Right cardiac atrium (tissue), 5 donors: ENCODE data around the gene ANKFY1. TPM values are rescaled to one million over a fixed set of nuclear protein-coding genes. Genes with fewer than 3 reads are reported as not detected.

Experiments
- ATAC-seq, 2 donors: fragments of 200-7000 bp; cut with Tn5 transposase; one replicate each; pipeline versions ENCODE4 v1.8.0 to v1.9.1; 2020; ENCODE audit warnings: moderate library complexity in 2 of 2, mild to moderate bottlenecking in 1 of 2
- DNase-seq, 3 donors: peaks; one replicate each; pipeline ENCODE4 v3.0.0-alpha.2; 2020
- H3K27ac ChIP-seq: one replicate; pipeline ENCODE4 v1.5.1; 2013; ENCODE audit warnings: mild to moderate bottlenecking, low read length, control low read depth, moderate library complexity
- H3K27me3 ChIP-seq: one replicate; pipeline ENCODE4 v1.6.1; 2013; ENCODE audit not compliant: control insufficient read depth, insufficient read depth
- H3K4me1 ChIP-seq: one replicate; pipeline ENCODE4 v1.6.1; 2013; ENCODE audit warnings: low read length; ENCODE audit not compliant: control insufficient read depth, insufficient read depth
- H3K4me3 ChIP-seq: one replicate; pipeline ENCODE4 v1.5.1; 2013; ENCODE audit warnings: low read length, control low read depth
- H3K9me3 ChIP-seq: one replicate; pipeline ENCODE4 v1.6.1; 2013; ENCODE audit warnings: low read length; ENCODE audit not compliant: control insufficient read depth
- WGBS: extraction: QIAGEN DNeasy Blood & Tissue Kit; methylation state at CpG from one replicate; pipeline ENCODE4 v1.1.7; 2013; 5-methylcytosine and 5-hydroxymethylcytosine counted together
- intact Hi-C, 4 donors: fragments of 100-400 bp; cut with DNase I; formaldehyde crosslinking; loops; one replicate each; pipeline versions ENCODE4 v1.11.0 to v1.14.0; 2022 to 2023
- polyA plus RNA-seq: library from polyadenylated mRNA; stranded (reverse); fragments of 200-250 nt; gene quantifications from one replicate; pipeline ENCODE4 v1.2.3, GENCODE V29; 2013
- total RNA-seq, 4 donors: library from RNA; stranded (reverse); fragmentation: NEBNext Ultra II Directional; extraction: Animal tissue kit (Norgen Biotek cat#: 25700); gene quantifications; one replicate each; pipeline ENCODE4 v1.2.1, GENCODE V29; 2021
- donor health status: healthy with polysubstance abuse.
- donor health status: DM: no; HTN: yes; CAD: no.
- donor health status: DM: no; HTN: no; CAD: no.
- donor health status: DM: no; HTN: yes; CAD: no; lungs with severe emphysema.
- donor health status: DM: yes; HTN: yes; CAD: no.

Gene ANKFY1
- total and polyA plus RNA-seq, 5 donors: 8.6 to 27.1 (median 24.5) TPM

GRCh38 chr17:4155980-4156620 is 107.7 kb downstream of the ANKFY1 start:
- Histone ChIP-seq H3K27ac (no peak overlapping the region), H3K4me1 (no peaks in the 10 kb centered on the region), H3K27me3 (no peaks in the 10 kb centered on the region), H3K4me3 (no peak overlapping the region), H3K9me3 (no peaks in the 10 kb centered on the region)
- ATAC-seq (no peak), DNase-seq (peak in 2 of 3 donors; percentile 3 to 45)
- WGBS: 93% methylated on average over 10 of the region's 10 CpGs
- intact Hi-C loops: no loop called here

GRCh38 chr17:4154201-4154600 is 109.6 kb downstream of the ANKFY1 start:
- Histone ChIP-seq H3K4me1 (no peaks in the 10 kb centered on the region), H3K27ac (no peak overlapping the region), H3K4me3 (no peak overlapping the region), H3K27me3 (no peaks in the 10 kb centered on the region), H3K9me3 (no peaks in the 10 kb centered on the region)
- intact Hi-C loops: no loop called here
- WGBS: 93% methylated on average over 3 of the region's 3 CpGs
- no peak for DNase-seq
- ATAC-seq: no peak

- H3K4me3 ChIP-seq: no peak overlapping the region
- DNase-seq: no peak
- 66% methylated on average over 3 of the region's 3 CpGs for WGBS
- no peaks in the 10 kb centered on the region for H3K4me1 ChIP-seq
- no peak overlapping the region for H3K27ac ChIP-seq
- H3K9me3 ChIP-seq: no peaks in the 10 kb centered on the region
- intact Hi-C loops: no loop called here
- ATAC-seq: no peak
- no peaks in the 10 kb centered on the region for H3K27me3 ChIP-seq
Measured at GRCh38 chr17:4152471-4152870, 111.3 kb downstream of the ANKFY1 start.

GRCh38 chr17:4150096-4150495 is 113.7 kb downstream of the ANKFY1 start:
- Histone ChIP-seq H3K27ac (no peak overlapping the region), H3K4me1 (no peaks in the 10 kb centered on the region), H3K9me3 (no peaks in the 10 kb centered on the region), H3K4me3 (no peak overlapping the region), H3K27me3 (no peaks in the 10 kb centered on the region)
- no peak for DNase-seq
- no peak for ATAC-seq
- 89% methylated on average over 6 of the region's 6 CpGs for WGBS
- intact Hi-C loops: no loop called here

- H3K4me3 ChIP-seq: no peak overlapping the region
- intact Hi-C loops: no loop called here
- WGBS: 79% methylated on average over 11 of the region's 11 CpGs
- no peak overlapping the region for H3K27ac ChIP-seq
- no peak for ATAC-seq
- no peak for DNase-seq
- no peaks in the 10 kb centered on the region for H3K27me3 ChIP-seq
- H3K4me1 ChIP-seq: no peaks in the 10 kb centered on the region
- H3K9me3 ChIP-seq: no peaks in the 10 kb centered on the region
Measured at GRCh38 chr17:4148611-4149308, 115.0 kb downstream of the ANKFY1 start.

GRCh38 chr17:4147751-4148310 is 115.9 kb downstream of the ANKFY1 start:
- Histone ChIP-seq H3K27ac (no peak overlapping the region), H3K9me3 (no peaks in the 10 kb centered on the region), H3K4me1 (no peaks in the 10 kb centered on the region), H3K4me3 (no peak overlapping the region), H3K27me3 (no peaks in the 10 kb centered on the region)
- WGBS: 83% methylated on average over 8 of the region's 8 CpGs
- ATAC-seq: no peak
- intact Hi-C loops: no loop called here
- DNase-seq: no peak

GRCh38 chr17:4146641-4147040 is 117.1 kb downstream of the ANKFY1 start:
- Histone ChIP-seq H3K27me3 (no peaks in the 10 kb centered on the region), H3K27ac (no peak overlapping the region), H3K9me3 (no peaks in the 10 kb centered on the region), H3K4me1 (no peaks in the 10 kb centered on the region), H3K4me3 (no peak overlapping the region)
- DNase-seq: no peak
- WGBS: 62% methylated on average over 5 of the region's 5 CpGs
- no peak for ATAC-seq
- intact Hi-C loops: no loop called here

GRCh38 chr17:4144422-4144747 is 119.4 kb downstream of the ANKFY1 start:
- Histone ChIP-seq H3K27me3 (no peaks in the 10 kb centered on the region), H3K4me3 (peak overlapping the region; percentile 78), H3K27ac (peak overlapping the region; percentile 99), H3K4me1 (peaks cover 4% of the 10 kb centered on the region), H3K9me3 (no peaks in the 10 kb centered on the region)
- no peak for ATAC-seq
- intact Hi-C loops: no loop called here
- WGBS: 65% methylated on average over 3 of the region's 3 CpGs
- no peak for DNase-seq

- DNase-seq (peak; percentile 93 to 98 (median 97)), ATAC-seq (peak; percentile 95)
- intact Hi-C loops: no loop called here
- H3K4me1 ChIP-seq: peaks cover 4% of the 10 kb centered on the region
- peak overlapping the region; percentile 78 for H3K4me3 ChIP-seq
- WGBS: under 1% methylated on average over 69 of the region's 69 CpGs
- no peaks in the 10 kb centered on the region for H3K27me3 ChIP-seq
- H3K27ac ChIP-seq: peak overlapping the region; percentile 99
- no peaks in the 10 kb centered on the region for H3K9me3 ChIP-seq
Measured at GRCh38 chr17:4143563-4144421, 120.0 kb downstream of the ANKFY1 start.

GRCh38 chr17:4142107-4142900 is 121.5 kb downstream of the ANKFY1 start:
- Histone ChIP-seq H3K27ac (peak overlapping the region; percentile 74), H3K4me1 (peaks cover 9% of the 10 kb centered on the region), H3K27me3 (no peaks in the 10 kb centered on the region), H3K4me3 (peak overlapping the region; percentile 78), H3K9me3 (no peaks in the 10 kb centered on the region)
- peak; percentile 47 to 79 (median 70) for DNase-seq
- peak in 1 of 2 donors; percentile 2 for ATAC-seq
- WGBS: 3% methylated on average over 56 of the region's 56 CpGs
- intact Hi-C loops: no loop called here
